Hematopoietic multipotent progenitor cell treated with erythropoietin and hydrocortisone succinate and interleukin-3 and kit ligand, for 17 days (in vitro differentiated cells): ENCODE measurements around the gene ELMO1.

ENCODE experiments used
- DNase-seq: peaks from one replicate; pipeline ENCODE4 v3.0.0-alpha.2; 2015; ENCODE audit warnings: low spot score

ELMO1 gene

DNA sequence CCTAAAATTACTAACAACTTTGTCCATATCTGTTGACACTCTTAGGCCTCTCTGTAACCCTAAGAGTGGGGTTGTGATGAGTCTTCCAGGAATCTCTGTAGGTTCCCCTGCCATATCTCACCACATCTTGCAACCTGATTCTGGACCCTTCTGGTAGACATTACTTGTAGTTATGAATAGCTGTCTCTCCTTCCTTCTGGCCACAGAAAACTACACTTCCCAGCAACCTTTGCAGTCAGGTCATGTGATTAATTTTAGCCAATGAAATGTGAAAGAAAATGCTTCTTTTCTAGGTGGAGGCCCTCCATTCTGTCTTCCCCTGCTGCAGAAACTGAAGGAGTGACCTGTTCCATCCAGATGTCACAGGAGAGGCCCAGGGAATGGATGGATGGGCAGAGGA is 576.8 kb downstream of the ELMO1 start:
- no peak for DNase-seq

DNA sequence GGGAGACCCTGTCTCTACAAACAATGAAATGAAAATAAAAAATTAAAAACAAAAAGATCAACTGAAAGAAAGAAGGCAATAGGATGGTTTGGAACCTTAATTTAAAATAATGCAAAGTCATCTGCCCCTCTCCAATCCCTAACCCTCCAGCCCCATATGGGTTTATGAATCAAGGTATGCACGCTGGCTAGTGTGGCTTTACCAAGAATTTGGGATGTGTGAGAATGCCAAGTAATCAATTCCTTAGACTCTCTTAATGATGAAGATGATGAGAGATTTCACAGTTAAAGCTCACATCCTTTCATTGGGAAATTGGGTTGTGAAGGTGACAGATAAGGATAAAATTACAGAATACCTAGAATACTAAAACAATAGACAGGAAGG is 577.3 kb downstream of the ELMO1 start:
- no peak for DNase-seq

DNA sequence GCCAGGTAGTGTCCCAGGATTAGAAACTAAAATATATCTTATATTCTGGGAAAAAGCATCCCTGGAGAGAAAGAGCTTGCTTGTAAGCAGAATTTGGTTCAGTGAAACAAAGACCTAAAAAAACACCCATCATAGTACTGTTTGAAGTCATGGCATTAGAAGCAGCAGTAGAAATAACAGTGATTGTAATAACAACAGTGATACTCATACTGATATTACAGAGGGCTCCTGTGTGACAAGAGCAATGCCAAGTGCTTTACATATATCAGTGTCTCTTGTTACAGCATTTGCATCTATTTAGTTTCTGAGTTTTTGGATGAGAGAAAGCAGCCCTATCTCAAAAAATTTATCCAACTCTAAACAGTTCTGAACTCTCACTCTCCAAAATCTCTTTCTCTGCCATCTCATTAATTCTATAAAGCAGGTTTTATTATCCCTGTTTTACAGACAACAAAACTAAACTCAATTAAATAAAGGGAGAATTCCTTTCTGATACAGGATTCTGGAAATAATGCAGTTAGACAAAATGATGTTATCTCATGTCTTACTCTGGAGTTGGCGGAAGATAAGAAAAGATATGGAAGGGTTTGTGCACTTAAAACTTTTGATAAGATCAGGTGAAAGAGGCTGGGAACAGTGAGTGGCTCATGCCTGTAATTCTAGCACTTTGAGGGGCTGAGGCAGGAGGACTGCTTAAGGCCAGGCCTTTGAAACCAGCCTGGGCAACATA is 577.9 kb downstream of the ELMO1 start:
- no peak for DNase-seq

DNA sequence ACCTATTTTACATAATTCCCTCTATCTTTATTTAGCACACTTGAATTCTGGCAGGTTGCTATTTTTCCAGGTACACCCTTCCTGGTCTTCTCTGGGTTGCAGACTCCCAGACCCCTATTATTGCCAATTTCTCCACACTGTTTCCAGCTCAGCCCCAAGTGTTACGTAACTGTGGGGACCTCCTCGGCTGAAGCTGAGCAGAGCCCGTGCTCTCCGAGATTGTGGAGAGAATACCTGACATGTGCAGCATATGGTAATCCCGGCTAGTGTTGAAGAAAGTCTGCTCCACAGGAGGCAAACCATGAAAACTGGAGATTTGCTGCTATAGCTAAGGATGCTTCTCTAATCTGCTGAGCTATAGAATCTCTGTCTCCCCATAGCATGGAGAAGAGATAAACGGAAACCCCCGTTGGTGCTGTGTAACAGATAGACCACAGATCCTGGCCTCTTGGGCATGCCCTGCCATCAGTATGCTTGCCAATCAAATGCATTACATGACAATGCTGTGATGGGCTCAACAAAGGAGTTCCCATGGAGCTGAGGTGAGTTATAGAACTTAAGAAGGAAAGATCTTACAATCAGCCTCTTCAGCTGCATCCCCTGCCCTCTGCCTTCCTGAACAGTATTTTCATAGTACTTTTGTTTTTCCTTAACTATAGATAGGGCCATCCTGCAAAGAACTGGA is 579.8 kb downstream of the ELMO1 start:
- no peak for DNase-seq

DNA sequence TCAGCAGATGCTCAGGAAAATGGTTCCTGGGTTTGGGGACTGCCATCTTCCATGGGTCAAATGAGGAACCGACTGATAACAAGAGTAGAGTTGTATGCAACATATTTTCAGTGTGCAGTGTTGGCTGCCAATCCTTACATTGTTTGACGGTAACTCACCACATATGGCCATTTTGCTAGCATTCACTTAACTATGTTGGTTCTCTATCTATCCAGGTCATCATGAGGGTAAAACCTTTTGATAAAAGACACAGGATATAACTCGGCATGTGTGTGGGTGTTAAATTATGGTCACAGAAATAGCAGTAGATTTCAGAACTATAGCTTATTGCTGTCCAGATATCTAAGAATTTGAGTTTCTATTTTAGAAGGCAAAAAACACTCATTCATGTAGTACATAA is 583.6 kb downstream of the ELMO1 start:
- no peak for DNase-seq

DNA sequence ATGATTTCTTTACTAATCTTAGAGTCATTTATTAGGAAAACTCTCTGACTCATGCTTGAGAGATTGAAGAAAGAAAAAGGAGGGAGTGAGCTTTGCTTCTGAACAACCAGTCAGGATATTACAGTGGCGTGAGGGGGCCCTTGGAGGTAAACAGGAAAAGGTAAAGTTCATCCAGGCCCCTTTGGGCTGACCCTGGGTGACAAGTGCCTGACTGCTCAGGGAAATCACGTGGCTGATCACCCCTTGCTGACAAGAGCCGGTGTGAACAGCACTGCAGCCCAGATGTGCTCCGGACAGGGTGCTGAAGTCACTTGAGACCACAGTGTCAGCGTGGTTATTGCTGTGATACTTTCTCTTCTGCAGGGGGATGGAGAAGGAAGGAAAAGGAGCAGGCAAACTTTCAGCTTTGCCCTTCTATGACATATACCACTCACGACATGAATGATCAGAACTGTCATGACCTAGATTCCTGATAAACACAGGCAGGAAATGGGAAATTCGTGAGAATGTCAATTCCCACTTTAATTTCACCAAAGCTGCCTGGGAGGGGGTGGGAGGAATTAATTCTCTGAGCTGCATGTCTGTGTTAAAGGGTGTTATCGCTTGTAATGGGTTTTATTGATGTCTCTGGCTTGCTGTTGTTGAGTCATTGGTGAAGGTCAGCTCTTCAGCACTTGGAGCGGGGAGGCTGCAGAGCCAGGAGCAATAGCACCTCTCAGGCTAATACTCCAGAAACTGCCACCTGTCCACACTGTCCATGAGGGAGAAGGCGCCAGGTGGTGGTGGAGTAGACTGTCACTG is 584.6 kb downstream of the ELMO1 start:
- DNase-seq = no peak

DNA sequence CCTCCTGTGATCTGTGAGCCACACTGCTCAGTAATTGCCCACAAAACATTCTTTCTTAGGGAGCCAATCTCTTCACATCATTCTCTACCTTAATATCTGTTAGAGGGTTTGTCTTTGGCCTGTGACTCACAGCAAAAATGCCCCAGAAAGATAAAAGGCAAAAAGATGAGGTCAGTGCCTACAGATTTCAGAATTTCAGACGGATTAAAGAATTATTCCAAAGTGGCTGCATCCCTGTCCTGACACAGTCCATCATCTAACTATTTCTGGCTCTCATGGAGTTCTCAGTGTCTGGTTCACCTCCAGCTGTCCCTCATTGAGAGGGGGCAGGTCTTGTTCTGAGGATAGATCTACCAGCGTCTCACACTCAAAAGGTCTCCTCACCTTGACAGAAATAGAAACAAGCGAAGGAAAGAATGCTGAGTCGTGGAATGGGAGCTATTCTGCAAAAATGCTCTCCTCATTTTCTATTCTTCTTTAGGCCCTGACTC is 585.8 kb downstream of the ELMO1 start:
- no peak for DNase-seq

DNA sequence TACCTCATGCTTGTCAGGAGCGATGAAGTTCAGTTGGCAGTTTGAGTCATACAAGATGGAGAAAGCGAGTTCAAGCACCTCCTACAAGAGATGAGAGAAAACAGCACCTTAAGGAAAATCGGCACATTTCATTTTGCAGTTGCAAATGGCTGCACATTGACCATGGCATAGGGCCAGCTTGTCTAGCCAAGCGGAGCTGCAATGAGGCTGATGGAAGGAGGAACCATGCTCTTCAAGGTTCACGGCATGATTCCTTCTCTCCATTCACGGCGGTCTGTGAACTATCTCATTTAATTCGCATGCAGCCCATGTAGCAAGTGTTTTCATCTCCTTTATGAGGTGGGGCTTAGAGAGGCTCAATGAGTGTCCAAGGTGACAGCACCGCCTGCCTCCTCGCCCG is 587.0 kb downstream of the ELMO1 start:
- no peak for DNase-seq

DNA sequence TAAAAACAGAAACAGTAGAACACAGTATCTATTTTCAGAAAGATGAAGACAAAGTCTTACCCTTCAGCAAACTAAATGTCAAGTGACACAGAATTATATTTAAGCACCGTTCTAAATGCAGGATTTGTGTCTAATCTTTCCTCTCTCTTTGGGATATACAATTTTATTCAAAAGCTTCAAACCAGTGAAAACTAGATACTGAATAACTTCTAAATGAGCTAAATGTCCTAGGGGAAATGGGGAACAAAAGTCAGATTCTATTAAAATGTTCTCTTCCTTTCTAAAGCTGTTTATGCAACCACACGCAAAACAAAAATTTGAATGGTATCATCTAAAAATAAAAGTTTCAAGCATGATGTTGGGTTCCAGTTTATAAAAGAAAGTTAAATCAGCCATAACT is 588.0 kb downstream of the ELMO1 start:
- no peak for DNase-seq

DNA sequence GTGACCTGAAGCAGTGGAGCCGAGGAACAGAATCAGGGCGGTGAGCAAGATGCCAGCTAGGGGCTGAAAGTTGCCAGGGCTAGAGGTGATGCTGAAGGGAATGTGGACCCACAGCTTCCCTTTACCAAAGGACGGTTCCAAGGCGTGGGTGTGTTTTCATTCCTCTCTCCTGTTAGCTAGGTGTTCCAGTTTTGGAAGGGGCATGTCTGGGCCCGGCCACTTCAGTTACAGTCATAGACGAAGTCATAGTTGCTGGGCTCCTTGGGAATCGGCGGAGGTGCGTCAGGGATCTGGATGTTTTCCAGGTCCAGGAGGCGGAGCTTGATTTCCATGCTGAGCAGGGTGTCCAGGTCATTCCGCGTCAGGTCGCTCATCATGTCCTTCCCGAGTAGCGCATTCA is 593.3 kb downstream of the ELMO1 start:
- no peak for DNase-seq

DNA sequence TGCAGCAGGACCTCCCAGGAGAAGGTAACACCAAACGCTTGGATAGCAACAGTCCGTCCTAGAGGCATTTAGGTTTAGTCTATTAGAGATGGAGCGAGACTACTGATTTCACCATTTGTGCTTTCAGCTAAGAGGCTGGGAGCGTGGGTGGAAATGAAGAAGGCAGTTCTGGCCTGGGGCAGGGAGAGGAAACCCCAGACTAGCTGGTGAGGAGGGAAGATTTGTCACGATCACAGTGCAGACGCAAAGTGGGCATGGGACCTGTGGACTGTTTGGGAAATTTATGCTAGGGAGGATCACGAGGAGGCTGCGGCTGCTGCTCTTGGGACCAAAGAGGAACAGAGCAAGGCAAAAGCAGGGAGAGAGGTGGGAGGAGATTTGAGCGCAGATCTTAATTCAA is 594.0 kb downstream of the ELMO1 start:
- no peak for DNase-seq

DNA sequence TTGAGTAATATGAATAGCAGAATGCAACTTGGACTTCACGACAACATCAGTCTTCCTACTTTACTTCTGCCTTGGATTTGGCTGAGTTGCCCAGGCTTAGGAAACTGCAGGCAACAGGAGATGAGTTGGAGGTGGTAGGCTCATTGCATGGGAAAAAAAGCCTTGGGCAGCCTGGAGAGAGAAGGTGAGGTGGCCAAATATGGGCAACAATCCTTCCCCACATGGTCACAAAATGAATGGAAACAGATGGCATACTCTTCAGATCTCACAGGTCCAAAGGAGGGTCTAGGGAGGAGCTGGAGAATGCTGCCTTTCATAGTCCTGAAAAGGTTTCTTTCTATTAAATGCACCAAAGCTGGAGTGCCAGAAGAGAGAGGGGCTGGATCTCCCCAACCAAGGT is 595.7 kb downstream of the ELMO1 start:
- no peak for DNase-seq

DNA sequence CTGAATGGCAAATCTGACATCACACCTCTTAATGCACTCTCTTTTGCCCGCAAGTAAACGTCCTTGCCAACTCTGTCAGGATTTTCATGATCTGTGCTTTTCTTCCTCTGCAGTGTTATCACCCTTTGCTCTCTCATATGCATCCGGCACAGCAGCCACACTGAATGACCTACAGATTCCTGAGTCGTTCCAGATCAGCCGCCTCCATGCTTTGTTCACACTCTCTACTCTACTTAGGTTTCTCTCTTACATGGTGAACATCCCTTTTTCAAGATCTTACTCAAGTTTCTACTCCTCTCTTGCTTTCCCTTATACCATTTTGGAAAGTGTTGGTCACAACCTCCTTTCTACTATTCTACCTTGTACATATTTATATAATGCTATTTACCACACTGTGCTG is 596.6 kb downstream of the ELMO1 start:
- no peak for DNase-seq

DNA sequence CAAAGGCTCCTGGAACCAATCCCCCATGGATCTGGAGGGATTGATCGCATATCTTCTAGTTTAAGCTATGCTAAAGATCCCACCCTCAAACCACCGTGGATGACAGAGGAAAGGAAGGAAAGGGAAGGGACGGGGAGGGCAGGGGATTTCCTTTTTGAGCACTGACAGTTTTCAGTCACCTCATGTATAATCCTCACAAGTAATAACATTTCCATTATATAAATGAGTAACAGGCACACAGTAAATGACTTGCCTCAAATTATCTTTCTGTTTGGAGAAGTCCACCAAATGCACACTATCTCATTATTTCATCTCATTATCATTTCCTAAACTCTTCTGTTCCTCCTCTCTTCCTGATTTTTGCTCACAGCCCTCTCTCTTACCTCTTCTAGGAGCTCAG is 597.3 kb downstream of the ELMO1 start:
- DNase-seq = no peak

DNA sequence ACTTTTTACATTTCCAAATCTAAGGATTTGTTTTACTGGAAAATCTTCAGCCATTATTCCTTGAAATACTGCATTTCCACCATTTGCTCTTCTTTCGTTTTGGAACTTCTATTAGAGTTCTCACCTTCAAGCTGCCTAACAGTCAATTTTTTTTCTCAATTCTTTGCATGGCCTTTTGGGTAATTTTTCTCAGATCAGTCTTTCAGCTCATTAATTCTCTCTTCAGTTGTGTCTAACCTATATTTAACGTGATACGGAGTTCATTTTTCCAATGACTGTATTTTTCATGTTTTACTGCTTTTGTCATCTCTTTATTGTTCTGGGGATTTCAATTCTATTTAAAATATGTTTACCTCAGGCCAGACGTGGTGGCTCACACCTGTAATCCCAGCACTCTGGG is 600.7 kb downstream of the ELMO1 start:
- no peak for DNase-seq

DNA sequence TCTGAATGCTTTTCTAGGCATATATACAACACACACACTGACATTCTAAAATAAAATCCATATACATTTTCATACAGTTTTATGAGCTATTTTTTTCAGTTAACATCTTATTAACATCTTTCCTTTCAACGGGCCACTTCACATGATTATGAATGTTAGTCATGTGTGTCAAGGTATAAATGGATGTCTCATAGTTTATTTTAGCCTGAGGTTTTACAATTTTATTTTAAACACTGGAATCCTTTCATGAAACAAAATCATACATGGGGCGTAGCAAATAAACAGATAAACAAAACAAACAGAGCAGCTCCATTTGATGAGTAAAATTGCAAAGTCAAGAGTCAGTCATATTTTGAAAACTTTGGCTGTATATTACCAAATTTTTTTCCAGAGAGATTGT is 604.3 kb downstream of the ELMO1 start:
- DNase-seq = no peak

DNA sequence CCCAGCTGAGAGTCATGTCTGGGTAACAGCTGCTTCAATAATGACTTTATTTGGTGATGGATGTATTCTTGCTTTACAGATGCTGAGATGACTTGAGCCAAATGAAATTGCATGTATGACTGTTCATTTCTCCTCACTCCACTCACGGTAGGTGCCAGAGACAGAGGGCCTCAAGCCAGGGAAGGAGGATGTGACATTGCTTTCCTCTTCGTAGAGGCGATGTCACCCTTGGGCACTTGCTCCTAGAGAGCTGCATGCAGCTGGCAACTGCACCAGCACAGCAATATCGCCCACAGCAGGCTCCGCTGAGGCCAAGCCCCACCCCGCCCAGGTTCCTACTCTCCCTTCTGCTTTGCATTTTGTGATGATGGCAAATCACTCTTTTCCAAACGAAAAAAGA is 607.8 kb downstream of the ELMO1 start:
- no peak for DNase-seq

DNA sequence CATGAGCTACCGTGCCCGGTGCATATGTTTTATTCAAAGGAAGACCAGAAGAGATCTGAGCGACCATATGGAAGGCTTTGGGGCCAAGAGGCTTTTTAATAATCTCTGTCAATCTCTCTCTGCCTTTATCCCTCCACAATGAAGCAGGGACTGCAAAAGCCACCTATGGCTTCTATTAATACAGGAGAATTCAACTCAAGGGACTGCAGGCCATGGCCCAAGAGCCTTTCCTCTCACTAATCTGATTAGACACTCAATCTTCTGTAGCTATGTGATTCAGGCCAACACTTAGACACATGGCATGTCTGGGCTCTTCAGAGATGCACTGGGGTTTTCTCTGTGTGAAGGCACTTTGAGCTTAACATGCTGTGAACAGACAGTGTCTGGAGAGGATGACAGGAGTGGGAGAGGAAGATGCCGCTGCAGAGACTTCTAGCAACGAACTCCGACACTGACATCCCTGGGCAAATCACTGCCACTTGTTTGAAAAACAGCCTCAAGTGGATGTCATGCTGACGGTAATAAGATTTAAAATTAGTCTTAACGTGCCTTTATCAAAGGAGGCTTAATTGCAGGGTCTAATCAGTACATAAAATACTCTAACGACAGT is 609.9 kb downstream of the ELMO1 start:
- DNase-seq = no peak

DNA sequence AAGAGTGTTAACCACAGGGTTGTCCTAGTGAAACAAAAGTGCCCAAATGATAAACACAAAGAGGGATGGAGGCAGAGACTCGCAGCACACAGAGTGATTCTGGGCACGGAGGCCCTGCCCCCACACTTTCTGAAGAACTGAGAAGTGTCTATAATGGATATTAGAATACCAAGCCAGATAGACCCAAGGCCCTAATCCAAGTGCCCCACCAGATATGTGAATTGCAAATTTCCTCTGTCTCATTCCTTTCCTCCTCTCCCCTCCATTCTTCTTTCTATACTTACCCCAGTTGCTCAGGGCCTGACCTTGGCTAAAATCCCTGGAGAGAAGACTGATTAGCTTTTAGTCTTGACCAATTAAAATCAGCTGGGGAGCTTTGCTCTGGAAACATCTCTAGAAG is 617.6 kb downstream of the ELMO1 start:
- no peak for DNase-seq

DNA sequence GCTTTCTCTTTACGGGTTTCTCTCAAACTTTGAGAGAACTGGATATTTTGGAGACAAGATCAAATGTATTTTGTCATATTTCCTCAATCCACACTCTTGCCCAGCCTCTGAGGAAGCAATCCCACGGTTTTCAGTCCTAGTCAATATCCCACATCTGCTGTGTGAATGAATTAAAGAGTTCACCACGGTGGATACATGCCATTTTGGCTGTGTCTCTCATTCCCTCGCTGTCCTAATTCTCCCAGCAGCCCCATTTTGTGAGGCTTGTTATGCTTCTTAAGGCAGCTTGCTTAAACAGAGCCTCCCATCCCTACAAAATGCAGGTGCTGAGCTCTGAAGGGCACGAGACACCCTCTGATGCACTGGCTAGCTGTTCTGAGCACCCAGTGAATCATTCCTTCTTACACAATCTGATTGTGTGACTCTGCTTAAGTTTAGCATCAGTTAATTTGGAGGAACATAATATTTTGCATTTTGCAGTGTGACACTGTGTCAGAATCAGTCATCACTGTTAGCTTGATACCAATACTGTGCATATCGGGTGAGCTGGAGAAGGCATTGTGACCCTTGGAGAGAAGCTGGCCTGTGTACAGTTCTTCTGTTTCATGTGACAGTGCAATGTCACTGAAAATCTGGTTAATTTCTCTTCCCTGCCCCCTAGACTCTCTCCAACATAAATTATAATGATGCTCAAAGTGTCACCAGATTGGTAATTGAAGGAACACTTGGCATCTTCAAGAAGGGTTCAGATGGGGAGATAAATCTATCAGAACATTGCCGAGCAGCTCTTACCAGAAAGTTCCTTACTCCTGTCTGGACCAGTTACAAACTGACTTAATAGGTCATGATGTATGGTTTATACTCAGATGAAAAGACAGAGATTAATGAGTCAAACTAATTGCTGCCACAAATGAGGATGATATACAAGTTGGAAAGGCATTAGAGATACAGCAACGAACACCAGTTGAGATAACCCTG is 620.6 kb downstream of the ELMO1 start:
- DNase-seq = no peak

DNA sequence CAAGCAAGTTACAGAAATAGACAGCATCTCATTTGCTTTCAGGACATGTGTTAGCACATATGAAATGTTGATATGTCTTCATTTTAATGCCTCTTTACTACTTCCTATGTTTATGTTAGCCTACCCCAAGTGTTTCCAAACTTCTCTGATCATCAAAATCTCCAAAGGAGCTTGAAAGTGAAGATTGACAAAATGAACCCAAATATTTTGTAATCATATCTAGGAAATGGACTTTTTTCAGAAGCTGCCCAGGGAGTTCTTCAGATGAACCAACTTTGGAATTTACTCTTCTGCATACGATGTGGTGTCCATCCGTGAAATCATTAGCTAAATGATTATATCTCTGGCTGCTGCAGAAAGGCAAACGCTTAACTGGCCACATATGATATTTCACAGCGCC is 623.2 kb downstream of the ELMO1 start:
- DNase-seq = no peak
